Testis (tissue), 3 donors: ENCODE data around the gene TSPAN6. TPM values are rescaled to one million over a fixed set of nuclear protein-coding genes. Genes with fewer than 3 reads are reported as not detected.

Experiments used
- DNase-seq: peaks from one replicate; pipeline ENCODE4 v3.0.0-alpha.2; 2019
- H3K27ac ChIP-seq, 2 donors: fragments of 200-600 bp; sonication (generic); one replicate each; pipeline ENCODE4 v1.5.1; 2019
- H3K27me3 ChIP-seq: fragments of 200-600 bp; sonication (generic); one replicate; pipeline ENCODE4 v1.5.1; 2019
- H3K36me3 ChIP-seq: fragments of 200-600 bp; sonication (generic); one replicate; pipeline ENCODE4 v1.5.1; 2017; ENCODE audit warnings: low read depth; ENCODE audit errors: missing control alignments
- H3K4me1 ChIP-seq: fragments of 200-600 bp; sonication (generic); one replicate; pipeline ENCODE4 v1.5.1; 2019
- H3K4me3 ChIP-seq, 2 donors: fragments of 200-600 bp; sonication (generic); one replicate each; pipeline ENCODE4 v1.5.1; 2017 to 2019
- H3K9me3 ChIP-seq: fragments of 200-600 bp; sonication (generic); one replicate; pipeline ENCODE4 v1.5.1; 2017
- CTCF ChIP-seq, 3 experiments: fragments of 450-650 bp in 2 of 3; fragments of 200-600 bp in 1 of 3; sonication (generic) in 1 of 3; IDR thresholded peaks; one replicate each; pipeline ENCODE4 v1.5.1; 2016 to 2019; ENCODE audit warnings: antibody characterized with exemption in 3 of 3, mild to moderate bottlenecking in 2 of 3, moderate library complexity in 1 of 3
- POLR2A ChIP-seq: fragments of 450-650 bp; IDR thresholded peaks from one replicate; pipeline ENCODE4 v1.6.1; 2017; ENCODE audit warnings: antibody characterized with exemption, mild to moderate bottlenecking, moderate library complexity
- WGBS, 2 donors: methylation state at CpG; one replicate each; pipeline ENCODE4 v1.1.5; 2018; 5-methylcytosine and 5-hydroxymethylcytosine counted together
- intact Hi-C: fragments of 100-400 bp; cut with DNase I; formaldehyde crosslinking; loops from one replicate; pipeline ENCODE4 v1.15.1; 2023; ENCODE audit warnings: low total_unique reads
- polyA plus RNA-seq: library from polyadenylated mRNA; stranded (reverse); fragments of 350-450 nt; fragmentation: Illumina TruSeq; extraction: RNeasy Lipid Tissue Mini Kit (QIAGEN cat#74804); gene quantifications from one replicate; pipeline ENCODE4 v1.2.3, GENCODE V29; 2014; ENCODE audit warnings: low read depth, low replicate concordance; ENCODE audit not compliant: insufficient read depth
- total RNA-seq, 2 donors: library from RNA; depleted of rRNA; stranded (reverse); fragments of >200 nt; gene quantifications; one replicate each; pipeline ENCODE4 v1.2.3, GENCODE V29; 2016

TSPAN6 gene
- total and polyA plus RNA-seq, 3 donors from 2014 or later, result 47.3 to 133 (median 77.3) TPM

GRCh38 chrX:100658941-100659381, 22.4 kb upstream of the TSPAN6 start:
- Histone ChIP-seq H3K4me1 (no peaks in the 10 kb centered on the region), H3K27ac (no peak overlapping the region), H3K4me3 (no peak overlapping the region), H3K27me3 (no peaks in the 10 kb centered on the region), H3K36me3 (no peaks in the 10 kb centered on the region), H3K9me3 (no peaks in the 10 kb centered on the region)
- no peak for DNase-seq
- 51 to 83% methylated on average over 3 of the region's 3 CpGs for WGBS, 2 donors
- intact Hi-C loops, result no loop called here
- TF ChIP-seq CTCF (IDR thresholded peaks at IDR 0.05) (no peak), POLR2A (no peak)

GRCh38 chrX:100654261-100654660, 17.7 kb upstream of the TSPAN6 start:
- peak; percentile 23 for DNase-seq
- H3K4me3 ChIP-seq, result no peak overlapping the region
- no peaks in the 10 kb centered on the region for H3K36me3 ChIP-seq
- no peak for TF ChIP-seq POLR2A
- TF ChIP-seq CTCF (IDR thresholded peaks at IDR 0.05), result no peak
- WGBS, 2 donors, result 57 to 69% methylated on average over 3 of the region's 3 CpGs
- H3K9me3 ChIP-seq, result no peaks in the 10 kb centered on the region
- intact Hi-C loops, result no loop called here
- H3K4me1 ChIP-seq, result no peaks in the 10 kb centered on the region
- H3K27me3 ChIP-seq, result no peaks in the 10 kb centered on the region
- no peak overlapping the region for H3K27ac ChIP-seq

GRCh38 chrX:100652266-100652665, 15.7 kb upstream of the TSPAN6 start:
- 71 to 97% methylated on average over 2 of the region's 2 CpGs for WGBS, 2 donors
- H3K36me3 ChIP-seq, result no peaks in the 10 kb centered on the region
- intact Hi-C loops, result no loop called here

GRCh38 chrX:100650841-100651240, 14.2 kb upstream of the TSPAN6 start:
- H3K4me1 ChIP-seq, result no peaks in the 10 kb centered on the region
- no peaks in the 10 kb centered on the region for H3K9me3 ChIP-seq
- H3K36me3 ChIP-seq, result no peaks in the 10 kb centered on the region
- peak overlapping the region in 1 of 2 donors; percentile 83 for H3K27ac ChIP-seq
- intact Hi-C loops, result no loop called here
- TF ChIP-seq CTCF (IDR thresholded peaks at IDR 0.05), result no peak
- H3K27me3 ChIP-seq, result no peaks in the 10 kb centered on the region
- WGBS, 2 donors, result 88% methylated on average over 1 of the region's 1 CpG; no CpG with 5 or more reads in 1 of the 2 donors
- no peak for DNase-seq
- no peak overlapping the region for H3K4me3 ChIP-seq

More at GRCh38 chrX:100652266-100652665, 15.7 kb upstream of the TSPAN6 start:
- H3K27me3 ChIP-seq, result no peaks in the 10 kb centered on the region
- DNase-seq, result no peak
- no peaks in the 10 kb centered on the region for H3K4me1 ChIP-seq
- H3K27ac ChIP-seq, result no peak overlapping the region
- no peaks in the 10 kb centered on the region for H3K9me3 ChIP-seq
- TF ChIP-seq CTCF (IDR thresholded peaks at IDR 0.05) (no peak), POLR2A (no peak)
- H3K4me3 ChIP-seq, result no peak overlapping the region

- Histone ChIP-seq H3K4me1 (no peaks in the 10 kb centered on the region), H3K27me3 (no peaks in the 10 kb centered on the region), H3K36me3 (no peaks in the 10 kb centered on the region), H3K4me3 (no peak overlapping the region), H3K27ac (peak overlapping the region; percentile 50 to 83), H3K9me3 (no peaks in the 10 kb centered on the region)
- 28 to 40% methylated on average over 3 to 12 of the region's 12 CpGs for WGBS, 2 donors
- TF ChIP-seq POLR2A (no peak), CTCF (IDR thresholded peaks at IDR 0.05) (no peak)
- DNase-seq, result peak; percentile 59
- intact Hi-C loops, result no loop called here
Observed at GRCh38 chrX:100649550-100650356, 13.1 kb upstream of the TSPAN6 start.
